ENCODE data around the gene ALPK1. TPM values are rescaled to one million over a fixed set of nuclear protein-coding genes. Genes with fewer than 3 reads are reported as not detected.
"Not testable (repeated sequence)": the region's sequence is repeated elsewhere in the genome, so short reads cannot be mapped to it uniquely, and the experiment has no call there.

Gene ALPK1
- total RNA-seq, 1 experiment from 2014 or later: 0.17 TPM

- H3K23me2 ChIP-seq (ENCODE audit: insufficient read length, low read depth, low read length, poor library complexity, severe bottlenecking): no peaks in the 10 kb centered on the region
- no peaks in the 10 kb centered on the region for H3K27me3 ChIP-seq (ENCODE audit: insufficient read depth, low read length)
- Mint-ChIP-seq H3K27me3 (ENCODE audit: low read depth) (peaks cover 13% of the 10 kb centered on the region), H3K27ac (no peak overlapping the region), H3K9me3 (no peaks in the 10 kb centered on the region), H3K4me3 (no peak overlapping the region), H3K36me3 (ENCODE audit: insufficient read depth in 1 of 3, low read depth in 3 of 3) (no peaks in the 10 kb centered on the region), H3K4me1 (no peaks in the 10 kb centered on the region)
- DNase-seq: no peak
- no peak overlapping the region for H3K4ac ChIP-seq (ENCODE audit: low read depth, low read length)
- no peak overlapping the region for H3K18ac ChIP-seq (ENCODE audit: insufficient read length, low read depth, low read length)
- H4K91ac ChIP-seq (ENCODE audit: insufficient read length, low read depth, low read length): no peak overlapping the region
- H2BK12ac ChIP-seq (ENCODE audit: insufficient read length, low read depth, low read length): no peak overlapping the region
- no CpG with 5 or more reads among the region's 1 CpG for WGBS (ENCODE audit: extremely low coverage, insufficient read length, low lambda C conversion rate)
- H4K5ac ChIP-seq (ENCODE audit: insufficient read length, low read depth, low read length): no peak overlapping the region
- H3T11ph ChIP-seq (ENCODE audit: low read length): no peak overlapping the region
- H3K14ac ChIP-seq (ENCODE audit: insufficient read depth, low read length): no peak overlapping the region
- no peak overlapping the region for H3K27ac ChIP-seq (ENCODE audit: insufficient read length, low read depth, low read length)
- H3K9ac ChIP-seq (ENCODE audit: extremely low read depth, insufficient read length, low read length): no peak overlapping the region
- no peak overlapping the region for H2BK20ac ChIP-seq (ENCODE audit: low read depth, low read length, poor library complexity, severe bottlenecking)
- no peak overlapping the region for H3K23ac ChIP-seq (ENCODE audit: insufficient read length, low read depth, low read length)
- H2AK5ac ChIP-seq (ENCODE audit: insufficient read length, low read length): no peak overlapping the region
- H2BK5ac ChIP-seq (ENCODE audit: insufficient read length, low read length): no peak overlapping the region
- H2BK120ac ChIP-seq (ENCODE audit: low read depth, low read length, poor library complexity, severe bottlenecking): no peak overlapping the region
- H3K4me2 ChIP-seq (ENCODE audit: insufficient read depth, insufficient read length, low read length): no peak overlapping the region
- no peak overlapping the region for H4K8ac ChIP-seq (replicated peaks; ENCODE audit: insufficient read length, low read depth, low read length)
- H3K9me3 ChIP-seq (ENCODE audit: control insufficient read depth, low read depth, low read length): no peaks in the 10 kb centered on the region
- H3K56ac ChIP-seq (ENCODE audit: insufficient read length, low read depth, low read length): no peak overlapping the region
- no peaks in the 10 kb centered on the region for H3K79me1 ChIP-seq (ENCODE audit: insufficient read depth, low read depth, low read length, poor library complexity, severe bottlenecking)
- no peak for TF ChIP-seq CTCF (conservative IDR thresholded peaks at IDR 0.05)
- H3K4me1 ChIP-seq (ENCODE audit: insufficient read depth, low read length): no peaks in the 10 kb centered on the region
- H2AFZ ChIP-seq (ENCODE audit: low read length): no peak overlapping the region
- no peak overlapping the region for H2BK15ac ChIP-seq (ENCODE audit: low read depth, low read length)
- no peaks in the 10 kb centered on the region for H4K20me1 ChIP-seq (ENCODE audit: control insufficient read depth, insufficient read depth, insufficient read length)
- H3K79me2 ChIP-seq (ENCODE audit: insufficient read depth, low read length): no peaks in the 10 kb centered on the region
These were observed 139.8 kb downstream of the ALPK1 start for GRCh38 chr4:112436987-112437386.

GRCh38 chr4:112442226-112442625 is 145.1 kb downstream of the ALPK1 start:
- H3K27me3 Mint-ChIP-seq (ENCODE audit: low read depth); H4K5ac ChIP-seq (ENCODE audit: insufficient read length, low read depth, low read length); H2AK5ac ChIP-seq (ENCODE audit: insufficient read length, low read length); H3K9me3 ChIP-seq (ENCODE audit: control insufficient read depth, low read depth, low read length); H2BK120ac ChIP-seq (ENCODE audit: low read depth, low read length, poor library complexity, severe bottlenecking); H3K4ac ChIP-seq (ENCODE audit: low read depth, low read length); H3K14ac ChIP-seq (ENCODE audit: insufficient read depth, low read length); H3K56ac ChIP-seq (ENCODE audit: insufficient read length, low read depth, low read length); H3K4me1 ChIP-seq (ENCODE audit: insufficient read depth, low read length); H3T11ph ChIP-seq (ENCODE audit: low read length); H3K23ac ChIP-seq (ENCODE audit: insufficient read length, low read depth, low read length); H3K4me3 Mint-ChIP-seq; H3K9ac ChIP-seq (ENCODE audit: extremely low read depth, insufficient read length, low read length); H3K4me1 Mint-ChIP-seq; H4K20me1 ChIP-seq (ENCODE audit: control insufficient read depth, insufficient read depth, insufficient read length); H2AFZ ChIP-seq (ENCODE audit: low read length); H2BK5ac ChIP-seq (ENCODE audit: insufficient read length, low read length); H3K79me2 ChIP-seq (ENCODE audit: insufficient read depth, low read length); H3K18ac ChIP-seq (ENCODE audit: insufficient read length, low read depth, low read length); DNase-seq; H3K79me1 ChIP-seq (ENCODE audit: insufficient read depth, low read depth, low read length, poor library complexity, severe bottlenecking); H2BK20ac ChIP-seq (ENCODE audit: low read depth, low read length, poor library complexity, severe bottlenecking); H3K27me3 ChIP-seq (ENCODE audit: insufficient read depth, low read length); H4K8ac ChIP-seq (replicated peaks; ENCODE audit: insufficient read length, low read depth, low read length); H3K4me2 ChIP-seq (ENCODE audit: insufficient read depth, insufficient read length, low read length); H3K23me2 ChIP-seq (ENCODE audit: insufficient read length, low read depth, low read length, poor library complexity, severe bottlenecking); H3K27ac Mint-ChIP-seq; H2BK12ac ChIP-seq (ENCODE audit: insufficient read length, low read depth, low read length); H2BK15ac ChIP-seq (ENCODE audit: low read depth, low read length); H3K27ac ChIP-seq (ENCODE audit: insufficient read length, low read depth, low read length); H4K91ac ChIP-seq (ENCODE audit: insufficient read length, low read depth, low read length): not testable (repeated sequence)
- WGBS (ENCODE audit: extremely low coverage, insufficient read length, low lambda C conversion rate): no CpG with 5 or more reads among the region's 2 CpGs
- Mint-ChIP-seq H3K9me3 (peaks cover 15 to 18% of the 10 kb centered on the region in 2 experiments), H3K36me3 (ENCODE audit: insufficient read depth in 1 of 3, low read depth in 3 of 3) (peaks cover 6 to 23% (median 9%) of the 10 kb centered on the region in 3 experiments)

Data from H9 (cell line).